GM13976 (cell line): Measurements from ENCODE around the gene HMGN3.
"Not testable (repeated sequence)": the region's sequence is repeated elsewhere in the genome, so short reads cannot be mapped to it uniquely, and the experiment has no call there.

Experiments
- DNase-seq: peaks from one replicate; pipeline ENCODE4 v3.0.0; 2012; ENCODE audit warnings: low spot score
- in situ Hi-C: fragments of 300-500 bp; cut with MboI; formaldehyde crosslinking; loops from one replicate; pipeline ENCODE4 v1.12.0; 2022; ENCODE audit warnings: low sequenced_read_pairs, mixed read lengths, inconsistent platforms; ENCODE audit not compliant: unreplicated experiment
- TF ChIP-seq, protein P1 (sequence below): IDR thresholded peaks from 2 replicates; pipeline ENCODE4 v1.5.1; 2012; ENCODE audit warnings: borderline replicate concordance, mild to moderate bottlenecking; ENCODE audit not compliant: insufficient read depth; ENCODE audit errors: extremely low read depth, missing control alignments, control extremely low read depth

The HMGN3 gene

DNA sequence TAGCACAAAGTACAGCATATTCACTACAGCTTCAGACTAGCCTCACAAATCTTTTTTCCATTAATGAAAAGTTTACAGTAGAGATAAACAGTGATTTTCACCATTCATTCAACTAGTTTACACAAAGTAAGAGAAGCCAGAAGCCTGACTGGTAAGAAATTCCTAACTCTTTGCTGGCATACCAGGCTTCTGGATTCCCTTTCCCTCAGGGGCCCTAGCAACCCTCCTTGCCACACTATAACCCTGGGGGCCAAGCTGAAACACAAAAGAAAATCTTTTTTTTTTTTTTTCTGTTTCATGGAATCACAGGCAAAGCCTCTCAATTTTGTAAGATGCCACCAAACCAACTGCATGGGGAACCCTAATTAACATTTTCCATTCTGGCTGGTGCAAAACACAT lies 28.9 kb upstream of the HMGN3 start:
- TF ChIP-seq, protein P1, sequence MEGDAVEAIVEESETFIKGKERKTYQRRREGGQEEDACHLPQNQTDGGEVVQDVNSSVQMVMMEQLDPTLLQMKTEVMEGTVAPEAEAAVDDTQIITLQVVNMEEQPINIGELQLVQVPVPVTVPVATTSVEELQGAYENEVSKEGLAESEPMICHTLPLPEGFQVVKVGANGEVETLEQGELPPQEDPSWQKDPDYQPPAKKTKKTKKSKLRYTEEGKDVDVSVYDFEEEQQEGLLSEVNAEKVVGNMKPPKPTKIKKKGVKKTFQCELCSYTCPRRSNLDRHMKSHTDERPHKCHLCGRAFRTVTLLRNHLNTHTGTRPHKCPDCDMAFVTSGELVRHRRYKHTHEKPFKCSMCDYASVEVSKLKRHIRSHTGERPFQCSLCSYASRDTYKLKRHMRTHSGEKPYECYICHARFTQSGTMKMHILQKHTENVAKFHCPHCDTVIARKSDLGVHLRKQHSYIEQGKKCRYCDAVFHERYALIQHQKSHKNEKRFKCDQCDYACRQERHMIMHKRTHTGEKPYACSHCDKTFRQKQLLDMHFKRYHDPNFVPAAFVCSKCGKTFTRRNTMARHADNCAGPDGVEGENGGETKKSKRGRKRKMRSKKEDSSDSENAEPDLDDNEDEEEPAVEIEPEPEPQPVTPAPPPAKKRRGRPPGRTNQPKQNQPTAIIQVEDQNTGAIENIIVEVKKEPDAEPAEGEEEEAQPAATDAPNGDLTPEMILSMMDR, result no peak
- no peak for DNase-seq
- in situ Hi-C loops, result no loop called here

DNA sequence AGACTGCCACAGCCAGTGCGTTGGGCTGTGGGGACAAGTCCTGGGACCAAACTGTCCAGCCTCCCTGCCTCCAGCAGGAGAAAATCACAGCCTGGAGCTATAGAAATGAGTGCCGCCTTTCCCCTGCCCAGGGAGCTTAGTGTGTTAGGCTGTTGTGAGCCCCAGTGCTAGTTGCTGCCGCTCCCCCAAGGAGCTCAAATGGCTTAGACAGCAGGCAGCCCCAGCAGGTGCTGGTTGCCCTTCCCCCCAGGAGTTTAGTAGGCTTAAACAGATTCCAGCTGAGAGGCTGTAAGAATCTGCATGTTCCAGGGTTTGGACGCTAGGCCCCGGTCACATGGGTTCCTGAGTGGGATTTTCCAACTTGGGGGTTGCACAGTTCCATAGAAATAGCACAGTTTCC lies 27.2 kb upstream of the HMGN3 start:
- DNase-seq, result no peak
- TF ChIP-seq, protein P1, result no peak
- in situ Hi-C loops, result no loop called here

DNA sequence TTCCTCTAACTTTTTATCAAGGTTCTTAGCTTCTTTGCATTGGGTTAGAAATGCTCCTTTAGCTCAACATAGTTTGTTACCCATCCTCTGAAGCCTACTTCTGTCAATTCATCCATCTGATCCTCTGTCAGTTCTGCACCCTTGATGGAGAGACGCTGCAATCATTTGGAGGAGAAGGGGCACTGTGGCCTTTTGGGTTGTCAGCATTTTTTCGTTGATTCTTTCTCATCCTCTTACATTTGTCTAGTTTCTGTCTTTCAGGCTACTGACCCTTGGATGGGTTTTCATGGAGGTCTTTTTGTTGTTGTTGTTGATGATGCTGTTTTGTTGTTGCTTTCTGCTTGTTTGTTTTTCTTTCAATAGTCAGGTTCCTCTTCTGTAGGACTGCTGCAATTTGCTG lies 26.3 kb upstream of the HMGN3 start:
- in situ Hi-C loops, result no loop called here
- no peak for DNase-seq
- TF ChIP-seq, protein P1, result no peak

DNA sequence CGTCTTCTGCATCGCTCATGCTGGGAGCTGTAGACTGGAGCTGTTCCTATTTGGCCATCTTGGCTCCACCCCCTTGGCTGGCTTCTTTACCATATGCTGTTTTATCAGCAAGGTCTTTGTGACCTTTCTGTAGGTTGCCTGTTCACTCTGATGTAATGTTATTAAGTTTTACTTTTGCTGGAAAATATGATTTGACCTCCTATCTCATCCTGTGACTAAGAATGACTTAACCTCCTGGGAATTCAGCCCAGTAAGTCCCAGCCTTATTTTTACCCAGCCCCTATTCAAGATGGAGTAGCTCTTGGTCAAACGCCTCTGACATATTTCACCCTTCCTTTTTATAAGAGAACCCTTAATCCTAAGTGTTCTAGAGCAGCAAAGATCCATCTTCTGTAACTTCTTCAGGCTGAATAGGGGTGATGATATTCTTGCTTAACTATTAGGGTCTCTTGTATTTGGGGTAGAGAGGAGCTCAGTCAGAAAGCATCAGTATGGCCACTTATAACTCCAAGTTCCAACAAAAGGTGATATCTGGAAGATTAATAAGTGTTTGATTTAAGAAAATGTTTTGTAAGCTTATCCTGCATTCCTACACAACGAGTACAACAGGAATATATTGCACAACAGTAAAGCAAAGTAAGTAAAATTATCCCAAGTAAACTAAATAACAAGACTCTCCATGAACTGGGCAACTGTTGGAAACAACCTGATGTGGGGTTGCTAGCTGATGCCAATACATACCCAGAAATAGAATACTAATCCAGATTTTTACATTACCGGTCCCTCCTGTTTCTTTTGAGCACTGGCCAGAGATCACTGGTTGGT lies 23.1 kb upstream of the HMGN3 start:
- TF ChIP-seq, protein P1, result no peak
- DNase-seq, result no peak
- in situ Hi-C loops, result no loop called here

DNA sequence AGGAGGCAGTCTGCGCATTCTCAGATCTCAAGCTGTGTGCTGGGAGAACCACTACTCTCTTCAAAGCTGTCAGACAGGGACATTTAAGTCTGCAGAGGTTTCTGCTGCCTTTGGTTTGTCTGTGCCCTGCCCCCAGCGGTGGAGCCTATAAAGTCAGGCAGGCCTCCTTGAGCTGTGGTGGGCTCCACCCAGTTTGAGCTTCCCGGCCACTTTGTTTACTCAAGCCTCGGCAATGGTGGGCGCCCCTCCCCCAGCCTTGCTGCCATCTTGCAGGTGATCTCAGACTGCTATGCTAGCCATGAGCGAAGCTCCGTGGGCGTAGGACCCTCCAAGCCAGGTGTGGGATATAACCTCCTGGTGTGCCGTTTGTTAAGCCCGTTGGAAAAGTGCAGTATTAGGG lies 22.3 kb upstream of the HMGN3 start:
- DNase-seq, in situ Hi-C loops: not testable (repeated sequence)

DNA sequence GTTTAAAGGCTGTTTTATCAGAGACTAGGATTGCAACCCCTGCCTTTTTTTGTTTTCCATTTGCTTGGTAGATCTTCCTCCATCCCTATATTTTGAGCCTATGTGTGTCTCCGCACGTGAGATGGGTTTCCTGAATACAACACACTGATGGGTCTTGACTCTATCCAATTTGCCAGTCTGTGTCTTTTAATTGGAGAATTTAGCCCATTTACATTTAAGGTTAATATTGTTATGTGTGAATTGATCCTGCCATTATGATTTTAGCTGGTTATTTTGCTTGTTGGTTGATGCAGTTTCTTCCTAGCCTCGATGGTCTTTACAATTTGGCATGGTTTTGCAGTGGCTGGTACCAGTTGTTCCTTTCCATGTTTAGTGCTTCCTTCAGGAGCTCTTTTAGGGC lies 20.6 kb upstream of the HMGN3 start:
- in situ Hi-C loops, DNase-seq: not testable (repeated sequence)

DNA sequence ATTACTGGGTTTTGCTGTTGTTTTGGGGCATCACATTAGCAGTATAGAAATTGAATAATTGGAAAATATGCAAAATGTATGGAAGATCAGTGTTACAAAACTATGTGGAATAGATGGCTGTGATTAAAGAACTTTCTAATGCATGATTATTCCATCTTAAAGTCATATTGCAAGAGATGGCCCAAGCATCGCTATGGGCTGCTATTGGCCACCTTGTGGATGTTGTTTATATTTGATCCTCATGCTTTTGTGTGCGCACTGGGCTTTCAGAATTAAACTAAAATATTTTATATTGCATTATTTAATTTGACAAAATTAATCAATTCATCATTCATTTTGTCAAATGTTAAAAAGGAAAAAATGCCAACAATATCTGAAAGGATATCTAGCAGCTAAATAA lies 16.1 kb upstream of the HMGN3 start:
- in situ Hi-C loops, result no loop called here
- TF ChIP-seq, protein P1, result no peak

DNA sequence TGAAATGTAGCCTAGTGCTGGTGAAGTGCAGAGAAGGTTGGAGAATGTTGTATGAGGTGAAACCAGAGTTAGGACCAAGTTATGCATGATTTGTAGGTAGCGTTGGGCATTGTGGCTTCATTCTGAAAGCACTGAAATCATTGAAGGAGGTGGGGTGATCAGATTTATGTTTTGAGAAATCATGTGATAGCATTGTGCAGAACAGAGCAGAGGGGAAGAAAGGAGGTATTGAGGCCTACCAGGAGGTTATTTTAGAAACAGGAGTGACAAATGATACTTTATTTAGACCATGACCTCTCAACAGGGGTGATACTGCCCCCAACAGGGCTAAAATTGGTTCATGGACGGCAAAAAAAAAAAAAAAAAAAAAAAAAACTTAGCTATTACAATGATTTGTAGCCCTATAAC lies 15.6 kb upstream of the HMGN3 start:
- TF ChIP-seq, protein P1, result peak; percentile 10
- peak; percentile 41 for DNase-seq
- in situ Hi-C loops, result no loop called here

More for the DNA sequence above, 16.1 kb upstream of the HMGN3 start:
- no peak for DNase-seq
